Measurements from ENCODE around the gene SALL2. TPM values are rescaled to one million over a fixed set of nuclear protein-coding genes. Genes with fewer than 3 reads are reported as not detected.

SALL2 gene
- polyA plus RNA-seq, 2 donors: 0.98 to 1.8 TPM

- WGBS, 2 donors: 90 to 95% methylated on average over 1 of the region's 1 CpG
- Histone ChIP-seq H3K27ac (ENCODE audit: low read depth in 2 of 2, low read length in 1 of 2) (no peak overlapping the region), H3K36me3 (ENCODE audit: control insufficient read depth in 2 of 2, insufficient read depth in 2 of 2, low read length in 1 of 2) (no peaks in the 10 kb centered on the region), H3K9me3 (ENCODE audit: control insufficient read depth in 2 of 2, insufficient read depth in 1 of 2, low read depth in 1 of 2, low read length in 1 of 2) (no peaks in the 10 kb centered on the region), H3K27me3 (ENCODE audit: control insufficient read depth in 1 of 2, insufficient read depth in 2 of 2, low read length in 2 of 2) (no peaks in the 10 kb centered on the region), H3K4me3 (ENCODE audit: low read depth in 1 of 2, low read length in 2 of 2) (no peak overlapping the region), H3K4me1 (ENCODE audit: control insufficient read depth in 2 of 2, insufficient read depth in 2 of 2, low read length in 1 of 2) (no peaks in the 10 kb centered on the region)
These were observed 11.8 kb downstream of the SALL2 start for GRCh38 chr14:21514341-21514740.

GRCh38 chr14:21510735-21511657 is 15.2 kb downstream of the SALL2 start, which contains the start of gene METTL3:
TSS of gene METTL3 (minus strand) at chr14:21511340. CDS start at chr14:21511223, 117 bp downstream.
- Histone ChIP-seq H3K4me3 (ENCODE audit: low read depth in 1 of 2, low read length in 2 of 2) (peak within 1 kb of the TSS; percentile 73 to 94), H3K9me3 (ENCODE audit: control insufficient read depth in 2 of 2, insufficient read depth in 1 of 2, low read depth in 1 of 2, low read length in 1 of 2) (no peaks in the 10 kb centered on the region), H3K36me3 (ENCODE audit: control insufficient read depth in 2 of 2, insufficient read depth in 2 of 2, low read length in 1 of 2) (no peaks in the 10 kb centered on the region), H3K4me1 (ENCODE audit: control insufficient read depth in 2 of 2, insufficient read depth in 2 of 2, low read length in 1 of 2) (no peaks in the 10 kb centered on the region), H3K27me3 (ENCODE audit: control insufficient read depth in 1 of 2, insufficient read depth in 2 of 2, low read length in 2 of 2) (no peaks in the 10 kb centered on the region), H3K27ac (ENCODE audit: low read depth in 2 of 2, low read length in 1 of 2) (peak within 1 kb of the TSS; percentile 90)
- 1% methylated on average over 53 of the region's 53 CpGs for WGBS, 2 donors

GRCh38 chr14:21509432-21510143 is 16.6 kb downstream of the SALL2 start:
- H3K4me1 ChIP-seq (ENCODE audit: control insufficient read depth in 2 of 2, insufficient read depth in 2 of 2, low read length in 1 of 2): no peaks in the 10 kb centered on the region
- H3K27ac ChIP-seq (ENCODE audit: low read depth in 2 of 2, low read length in 1 of 2): no peak overlapping the region
- H3K4me3 ChIP-seq (ENCODE audit: low read depth in 1 of 2, low read length in 2 of 2): peak overlapping the region in 1 of 2 donors; percentile 94
- H3K36me3 ChIP-seq (ENCODE audit: control insufficient read depth in 2 of 2, insufficient read depth in 2 of 2, low read length in 1 of 2): no peaks in the 10 kb centered on the region
- 73 to 79% methylated on average over 6 of the region's 6 CpGs for WGBS, 2 donors
- H3K27me3 ChIP-seq (ENCODE audit: control insufficient read depth in 1 of 2, insufficient read depth in 2 of 2, low read length in 2 of 2): no peaks in the 10 kb centered on the region
- no peaks in the 10 kb centered on the region for H3K9me3 ChIP-seq (ENCODE audit: control insufficient read depth in 2 of 2, insufficient read depth in 1 of 2, low read depth in 1 of 2, low read length in 1 of 2)

GRCh38 chr14:21506557-21506956 is 19.6 kb downstream of the SALL2 start:
- Histone ChIP-seq H3K27ac (ENCODE audit: low read depth in 2 of 2, low read length in 1 of 2) (no peak overlapping the region), H3K4me1 (ENCODE audit: control insufficient read depth in 2 of 2, insufficient read depth in 2 of 2, low read length in 1 of 2) (peaks cover 0 to 2% of the 10 kb centered on the region in 2 donors), H3K36me3 (ENCODE audit: control insufficient read depth in 2 of 2, insufficient read depth in 2 of 2, low read length in 1 of 2) (peaks cover 9 to 11% of the 10 kb centered on the region in 2 donors), H3K9me3 (ENCODE audit: control insufficient read depth in 2 of 2, insufficient read depth in 1 of 2, low read depth in 1 of 2, low read length in 1 of 2) (no peaks in the 10 kb centered on the region), H3K27me3 (ENCODE audit: control insufficient read depth in 1 of 2, insufficient read depth in 2 of 2, low read length in 2 of 2) (no peaks in the 10 kb centered on the region), H3K4me3 (ENCODE audit: low read depth in 1 of 2, low read length in 2 of 2) (no peak overlapping the region)
- WGBS, 2 donors: 84 to 89% methylated on average over 2 of the region's 2 CpGs

GRCh38 chr14:21505012-21505553 is 21.1 kb downstream of the SALL2 start:
- H3K27me3 ChIP-seq (ENCODE audit: control insufficient read depth in 1 of 2, insufficient read depth in 2 of 2, low read length in 2 of 2): no peaks in the 10 kb centered on the region
- H3K4me1 ChIP-seq (ENCODE audit: control insufficient read depth in 2 of 2, insufficient read depth in 2 of 2, low read length in 1 of 2): peaks cover 0 to 2% of the 10 kb centered on the region in 2 donors
- no peaks in the 10 kb centered on the region for H3K9me3 ChIP-seq (ENCODE audit: control insufficient read depth in 2 of 2, insufficient read depth in 1 of 2, low read depth in 1 of 2, low read length in 1 of 2)
- H3K36me3 ChIP-seq (ENCODE audit: control insufficient read depth in 2 of 2, insufficient read depth in 2 of 2, low read length in 1 of 2): peaks cover 13 to 15% of the 10 kb centered on the region in 2 donors
- no peak overlapping the region for H3K4me3 ChIP-seq (ENCODE audit: low read depth in 1 of 2, low read length in 2 of 2)
- H3K27ac ChIP-seq (ENCODE audit: low read depth in 2 of 2, low read length in 1 of 2): no peak overlapping the region

- peaks cover 15 to 16% of the 10 kb centered on the region in 2 donors for H3K36me3 ChIP-seq (ENCODE audit: control insufficient read depth in 2 of 2, insufficient read depth in 2 of 2, low read length in 1 of 2)
These were observed 22.8 kb downstream of the SALL2 start for GRCh38 chr14:21503376-21503775.

DNA sequence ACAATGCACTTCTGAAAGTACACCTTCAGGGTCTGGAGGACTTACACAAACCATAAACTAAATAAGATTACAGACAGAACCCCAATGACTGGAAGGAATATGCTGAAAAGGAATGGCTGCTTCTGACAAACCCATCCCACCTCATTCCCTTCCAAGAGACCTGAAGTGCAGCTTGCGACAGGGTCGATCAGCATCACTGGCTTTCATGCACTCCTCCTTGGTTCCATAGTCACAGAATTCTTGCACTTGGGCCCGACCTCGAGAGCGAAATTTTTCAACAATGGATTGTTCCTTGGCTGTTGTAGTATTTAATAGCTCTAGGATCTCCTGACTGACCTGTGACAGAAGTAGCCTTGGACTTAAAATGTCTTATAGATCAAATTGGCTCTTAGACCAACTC is 24.6 kb downstream of the SALL2 start:
- H3K27ac ChIP-seq (ENCODE audit: low read depth in 2 of 2, low read length in 1 of 2): no peak overlapping the region
- no peaks in the 10 kb centered on the region for H3K27me3 ChIP-seq (ENCODE audit: control insufficient read depth in 1 of 2, insufficient read depth in 2 of 2, low read length in 2 of 2)
- H3K36me3 ChIP-seq (ENCODE audit: control insufficient read depth in 2 of 2, insufficient read depth in 2 of 2, low read length in 1 of 2): peaks cover 16 to 22% of the 10 kb centered on the region in 2 donors
- peaks cover 0 to 2% of the 10 kb centered on the region in 2 donors for H3K4me1 ChIP-seq (ENCODE audit: control insufficient read depth in 2 of 2, insufficient read depth in 2 of 2, low read length in 1 of 2)
- no peaks in the 10 kb centered on the region for H3K9me3 ChIP-seq (ENCODE audit: control insufficient read depth in 2 of 2, insufficient read depth in 1 of 2, low read depth in 1 of 2, low read length in 1 of 2)
- no peak overlapping the region for H3K4me3 ChIP-seq (ENCODE audit: low read depth in 1 of 2, low read length in 2 of 2)
- WGBS, 2 donors: 89 to 93% methylated on average over 5 of the region's 5 CpGs

More at GRCh38 chr14:21503376-21503775, 22.8 kb downstream of the SALL2 start:
- H3K4me3 ChIP-seq (ENCODE audit: low read depth in 1 of 2, low read length in 2 of 2): no peak overlapping the region
- no peak overlapping the region for H3K27ac ChIP-seq (ENCODE audit: low read depth in 2 of 2, low read length in 1 of 2)
- H3K4me1 ChIP-seq (ENCODE audit: control insufficient read depth in 2 of 2, insufficient read depth in 2 of 2, low read length in 1 of 2): peaks cover 0 to 2% of the 10 kb centered on the region in 2 donors
- no peaks in the 10 kb centered on the region for H3K27me3 ChIP-seq (ENCODE audit: control insufficient read depth in 1 of 2, insufficient read depth in 2 of 2, low read length in 2 of 2)
- 90 to 93% methylated on average over 4 of the region's 4 CpGs for WGBS, 2 donors
- H3K9me3 ChIP-seq (ENCODE audit: control insufficient read depth in 2 of 2, insufficient read depth in 1 of 2, low read depth in 1 of 2, low read length in 1 of 2): no peaks in the 10 kb centered on the region

- Histone ChIP-seq H3K27me3 (ENCODE audit: control insufficient read depth in 1 of 2, insufficient read depth in 2 of 2, low read length in 2 of 2) (no peaks in the 10 kb centered on the region), H3K9me3 (ENCODE audit: control insufficient read depth in 2 of 2, insufficient read depth in 1 of 2, low read depth in 1 of 2, low read length in 1 of 2) (no peaks in the 10 kb centered on the region), H3K36me3 (ENCODE audit: control insufficient read depth in 2 of 2, insufficient read depth in 2 of 2, low read length in 1 of 2) (peaks cover 23 to 32% of the 10 kb centered on the region in 2 donors), H3K27ac (ENCODE audit: low read depth in 2 of 2, low read length in 1 of 2) (no peak overlapping the region), H3K4me1 (ENCODE audit: control insufficient read depth in 2 of 2, insufficient read depth in 2 of 2, low read length in 1 of 2) (peaks cover 0 to 2% of the 10 kb centered on the region in 2 donors), H3K4me3 (ENCODE audit: low read depth in 1 of 2, low read length in 2 of 2) (no peak overlapping the region)
- WGBS, 2 donors: 55 to 56% methylated on average over 5 of the region's 5 CpGs
These were observed 27.3 kb downstream of the SALL2 start for GRCh38 chr14:21498540-21499526.

Measured in esophagus (tissue), 2 donors.